GM13976 (cell line): ENCODE data around the gene CUL2.

Source experiments
- DNase-seq: peaks from one replicate; pipeline ENCODE4 v3.0.0; 2012; ENCODE audit warnings: low spot score
- in situ Hi-C: fragments of 300-500 bp; cut with MboI; formaldehyde crosslinking; loops from one replicate; pipeline ENCODE4 v1.12.0; 2022; ENCODE audit warnings: low sequenced_read_pairs, mixed read lengths, inconsistent platforms; ENCODE audit not compliant: unreplicated experiment
- TF ChIP-seq, protein P1 (sequence below): IDR thresholded peaks from 2 replicates; pipeline ENCODE4 v1.5.1; 2012; ENCODE audit warnings: borderline replicate concordance, mild to moderate bottlenecking; ENCODE audit not compliant: insufficient read depth; ENCODE audit errors: extremely low read depth, missing control alignments, control extremely low read depth

Gene CUL2

DNA sequence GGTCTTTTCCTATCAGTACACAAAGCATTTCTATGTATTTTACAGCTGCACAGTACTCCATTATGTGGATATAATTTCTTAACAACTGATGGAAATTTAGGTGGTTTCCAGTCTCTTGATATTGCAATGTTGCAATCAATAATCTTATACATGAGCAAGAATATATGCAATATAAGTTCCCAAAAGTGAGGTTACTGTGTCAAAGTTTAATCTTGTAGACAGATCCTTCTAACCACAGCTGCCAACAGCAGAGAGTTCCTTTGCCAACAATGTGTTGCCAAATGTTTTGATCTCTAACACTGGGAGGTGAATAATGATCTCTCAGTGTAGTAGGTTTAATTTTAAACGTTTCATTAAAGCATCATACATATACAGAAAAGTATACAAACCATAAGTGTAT is 54.5 kb downstream of the CUL2 start:
- TF ChIP-seq, protein P1, sequence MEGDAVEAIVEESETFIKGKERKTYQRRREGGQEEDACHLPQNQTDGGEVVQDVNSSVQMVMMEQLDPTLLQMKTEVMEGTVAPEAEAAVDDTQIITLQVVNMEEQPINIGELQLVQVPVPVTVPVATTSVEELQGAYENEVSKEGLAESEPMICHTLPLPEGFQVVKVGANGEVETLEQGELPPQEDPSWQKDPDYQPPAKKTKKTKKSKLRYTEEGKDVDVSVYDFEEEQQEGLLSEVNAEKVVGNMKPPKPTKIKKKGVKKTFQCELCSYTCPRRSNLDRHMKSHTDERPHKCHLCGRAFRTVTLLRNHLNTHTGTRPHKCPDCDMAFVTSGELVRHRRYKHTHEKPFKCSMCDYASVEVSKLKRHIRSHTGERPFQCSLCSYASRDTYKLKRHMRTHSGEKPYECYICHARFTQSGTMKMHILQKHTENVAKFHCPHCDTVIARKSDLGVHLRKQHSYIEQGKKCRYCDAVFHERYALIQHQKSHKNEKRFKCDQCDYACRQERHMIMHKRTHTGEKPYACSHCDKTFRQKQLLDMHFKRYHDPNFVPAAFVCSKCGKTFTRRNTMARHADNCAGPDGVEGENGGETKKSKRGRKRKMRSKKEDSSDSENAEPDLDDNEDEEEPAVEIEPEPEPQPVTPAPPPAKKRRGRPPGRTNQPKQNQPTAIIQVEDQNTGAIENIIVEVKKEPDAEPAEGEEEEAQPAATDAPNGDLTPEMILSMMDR, result no peak
- in situ Hi-C loops, result no loop called here
- DNase-seq, result no peak

DNA sequence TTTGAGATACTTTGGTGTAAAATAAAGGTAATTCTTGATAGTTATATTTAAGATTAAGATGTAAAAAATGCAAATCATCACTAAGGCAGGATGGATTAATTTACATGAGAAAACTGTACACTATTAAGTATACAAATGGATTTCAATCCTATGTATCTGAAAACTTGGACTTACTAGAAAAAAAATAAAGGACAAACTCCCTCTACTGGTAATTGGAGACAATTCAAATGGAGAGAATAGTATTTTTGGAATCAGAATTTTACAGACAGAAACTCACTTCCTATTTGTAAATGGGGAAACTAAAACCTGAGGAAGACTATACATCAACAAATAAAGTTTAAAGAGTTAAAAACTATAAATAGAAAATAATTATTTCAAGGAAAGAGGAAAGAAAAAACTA is 62.6 kb downstream of the CUL2 start:
- no peak for DNase-seq

DNA sequence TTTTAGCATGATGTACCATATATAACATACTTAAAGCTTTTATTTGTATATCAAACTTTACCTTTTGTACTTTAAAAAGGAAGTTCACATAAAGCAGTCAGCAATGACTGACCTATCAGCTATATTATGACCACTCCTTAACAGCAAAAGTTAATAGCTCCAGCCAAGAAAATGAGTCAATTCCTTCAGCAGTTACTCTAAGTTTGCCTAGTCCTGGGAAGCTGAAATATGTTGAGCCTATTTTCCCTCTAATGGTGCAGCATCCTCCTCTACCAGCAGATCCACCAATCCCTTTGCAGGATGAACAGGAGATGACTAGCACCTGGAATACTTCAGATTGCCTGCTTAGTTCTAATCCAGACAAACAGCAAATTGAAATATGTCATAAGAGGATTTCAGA is 64.2 kb downstream of the CUL2 start:
- in situ Hi-C loops, result no loop called here
- TF ChIP-seq, protein P1, result no peak
- DNase-seq, result no peak

More for the DNA sequence above, 62.6 kb downstream of the CUL2 start:
- TF ChIP-seq, protein P1, result no peak
- in situ Hi-C loops, result no loop called here

DNA sequence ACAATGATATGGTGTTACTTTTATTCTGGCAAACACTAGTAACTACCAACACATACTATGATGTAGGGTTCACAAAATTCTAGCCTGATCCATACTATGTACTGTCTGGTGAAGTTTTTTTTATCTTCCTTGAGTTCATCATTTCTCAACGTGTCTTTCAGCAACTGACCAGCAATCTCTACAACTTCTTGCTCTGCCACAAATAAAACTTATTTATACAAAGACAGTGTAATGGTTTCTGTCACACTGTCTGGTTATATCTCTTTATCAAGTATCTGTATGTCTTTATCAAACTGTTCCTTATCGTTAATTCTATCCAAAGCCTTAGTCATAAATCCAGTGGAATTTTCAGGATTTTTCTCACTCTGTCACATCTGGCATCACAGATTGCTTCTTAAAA is 69.7 kb downstream of the CUL2 start:
- TF ChIP-seq, protein P1, result no peak
- in situ Hi-C loops, result no loop called here
- DNase-seq, result no peak

DNA sequence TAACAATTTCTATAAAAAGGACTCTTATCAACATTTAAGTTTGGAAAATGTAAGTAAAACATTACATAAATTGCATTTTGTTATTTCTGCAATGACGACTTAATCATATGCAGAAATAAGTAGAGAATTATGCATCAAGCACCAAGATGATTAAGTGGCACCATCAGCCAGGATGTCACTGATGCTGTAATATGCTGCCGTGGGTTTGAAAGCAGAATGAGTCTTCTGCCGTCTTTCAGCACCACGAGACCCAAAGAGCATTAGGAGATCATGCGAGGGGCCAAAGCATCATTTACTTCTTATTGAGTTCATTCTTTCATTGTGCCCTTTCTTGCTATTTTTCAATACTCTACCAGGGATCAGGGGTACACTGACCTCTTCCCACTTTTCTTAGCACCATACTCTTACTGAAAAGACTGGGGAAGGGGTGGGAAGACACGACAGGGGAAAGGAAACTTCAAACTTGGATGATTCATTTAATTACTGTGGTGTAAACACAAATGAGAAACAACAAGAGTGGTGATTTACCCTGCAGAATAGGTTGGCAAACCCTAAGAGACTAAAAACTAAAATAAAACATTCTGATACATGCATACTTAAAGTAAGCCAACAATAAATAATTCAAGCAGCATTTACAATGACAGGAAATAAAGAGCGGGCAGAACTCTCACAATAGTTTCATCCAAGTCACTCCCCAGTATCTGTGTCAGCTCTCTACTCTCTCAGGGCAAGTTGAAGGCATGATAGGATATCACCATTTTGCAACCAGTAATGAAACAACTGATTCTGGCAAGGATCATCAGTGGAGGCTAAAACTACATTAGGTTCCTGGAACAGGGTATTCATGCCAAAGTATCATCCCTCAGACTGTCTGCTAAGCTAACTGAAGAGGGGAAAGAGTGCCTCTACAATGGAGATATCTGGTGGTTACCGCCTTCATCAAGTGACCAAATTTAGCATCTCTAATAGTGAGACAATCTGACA is 70.8 kb downstream of the CUL2 start:
- in situ Hi-C loops, result no loop called here
- TF ChIP-seq, protein P1, result no peak
- DNase-seq, result no peak

DNA sequence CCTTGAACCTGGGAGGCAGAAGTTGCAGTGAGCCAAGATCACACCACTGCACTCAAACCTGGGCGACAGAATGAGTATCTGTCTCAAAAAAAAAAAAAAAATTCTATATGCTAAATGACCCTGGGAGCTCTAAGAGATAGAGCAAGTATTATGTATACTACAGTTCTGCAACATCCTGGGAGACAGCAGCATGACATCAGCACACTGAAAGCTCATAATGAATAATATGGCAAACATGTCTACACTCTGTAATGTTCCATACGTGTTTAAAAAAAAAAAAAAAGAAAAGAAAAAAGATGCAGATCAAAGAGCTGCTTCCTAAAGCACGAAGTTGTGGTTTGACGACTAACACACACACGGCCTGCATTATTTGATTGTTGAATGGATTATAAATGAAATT is 72.5 kb downstream of the CUL2 start:
- no peak for DNase-seq
- TF ChIP-seq, protein P1, result no peak
- in situ Hi-C loops, result no loop called here
